Measurements from ENCODE around the gene SSBP1. TPM values are rescaled to one million over a fixed set of nuclear protein-coding genes. Genes with fewer than 3 reads are reported as not detected.

The SSBP1 gene
- total RNA-seq, 1 donor from 2014 or later: 116 TPM

DNA sequence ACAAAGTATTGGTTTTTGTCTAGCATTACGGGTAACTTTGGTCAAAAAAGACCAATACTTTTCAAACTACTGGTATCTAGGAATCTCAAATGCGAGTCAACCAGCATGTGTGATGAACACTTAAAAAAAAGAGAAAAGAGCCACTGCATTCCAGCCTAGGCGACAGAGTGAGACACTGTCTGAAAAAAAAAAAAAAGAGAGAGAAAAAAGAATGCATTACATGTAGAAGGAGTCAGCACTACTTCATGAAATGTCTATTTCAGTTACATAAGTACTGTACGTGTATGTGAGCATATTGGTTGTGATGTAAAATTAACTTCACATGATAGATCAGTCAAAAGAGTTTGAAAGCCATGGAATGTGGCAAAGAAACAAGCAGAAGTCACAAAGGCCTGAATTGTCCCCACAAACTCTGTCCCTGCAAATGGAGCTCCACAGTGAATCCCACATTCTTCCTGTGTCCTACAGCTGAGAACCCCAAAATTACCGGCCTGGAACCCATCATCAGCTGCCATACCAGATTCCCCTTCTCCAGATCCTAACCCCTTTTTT, 37.8 kb upstream of the SSBP1 start:
- Mint-ChIP-seq H3K27me3 (peaks cover 25% of the 10 kb centered on the region), H3K4me1 (ENCODE audit: unreplicated experiment) (peaks cover 38% of the 10 kb centered on the region), H3K36me3 (no peaks in the 10 kb centered on the region), H3K9me3 (no peaks in the 10 kb centered on the region), H3K27ac (peak overlapping the region; percentile 77), H3K4me3 (peak overlapping the region; percentile 87)
- no peak for DNase-seq (ENCODE audit: extremely low spot score, unreplicated experiment)
- TF ChIP-seq, protein P1, sequence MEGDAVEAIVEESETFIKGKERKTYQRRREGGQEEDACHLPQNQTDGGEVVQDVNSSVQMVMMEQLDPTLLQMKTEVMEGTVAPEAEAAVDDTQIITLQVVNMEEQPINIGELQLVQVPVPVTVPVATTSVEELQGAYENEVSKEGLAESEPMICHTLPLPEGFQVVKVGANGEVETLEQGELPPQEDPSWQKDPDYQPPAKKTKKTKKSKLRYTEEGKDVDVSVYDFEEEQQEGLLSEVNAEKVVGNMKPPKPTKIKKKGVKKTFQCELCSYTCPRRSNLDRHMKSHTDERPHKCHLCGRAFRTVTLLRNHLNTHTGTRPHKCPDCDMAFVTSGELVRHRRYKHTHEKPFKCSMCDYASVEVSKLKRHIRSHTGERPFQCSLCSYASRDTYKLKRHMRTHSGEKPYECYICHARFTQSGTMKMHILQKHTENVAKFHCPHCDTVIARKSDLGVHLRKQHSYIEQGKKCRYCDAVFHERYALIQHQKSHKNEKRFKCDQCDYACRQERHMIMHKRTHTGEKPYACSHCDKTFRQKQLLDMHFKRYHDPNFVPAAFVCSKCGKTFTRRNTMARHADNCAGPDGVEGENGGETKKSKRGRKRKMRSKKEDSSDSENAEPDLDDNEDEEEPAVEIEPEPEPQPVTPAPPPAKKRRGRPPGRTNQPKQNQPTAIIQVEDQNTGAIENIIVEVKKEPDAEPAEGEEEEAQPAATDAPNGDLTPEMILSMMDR (conservative IDR thresholded peaks at IDR 0.05): no peak

DNA sequence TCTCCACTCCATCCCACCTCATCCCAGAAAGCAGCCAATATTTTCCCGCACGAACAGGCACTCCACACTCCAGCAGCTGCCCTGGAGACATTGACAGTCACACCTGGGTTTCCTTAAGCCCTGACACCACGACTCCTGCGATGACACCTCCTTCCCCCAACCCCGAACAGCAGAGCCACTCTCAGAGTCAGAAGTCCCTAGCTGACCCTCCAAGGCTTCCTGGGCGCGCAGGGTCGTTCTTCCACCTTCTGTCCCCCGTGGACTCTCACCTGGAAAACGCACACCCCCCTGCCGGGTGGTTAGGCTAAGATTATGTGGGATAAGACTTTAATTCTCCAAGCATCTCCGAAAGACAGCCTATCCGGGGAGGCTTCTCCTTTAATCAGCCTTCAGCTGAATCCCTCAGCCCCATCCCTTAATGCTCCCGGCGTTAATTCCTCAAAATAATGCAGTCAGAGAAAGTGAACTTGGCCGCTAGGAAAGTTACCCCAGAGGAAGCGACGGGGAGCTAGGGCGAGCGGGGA, 37.2 kb upstream of the SSBP1 start:
- TF ChIP-seq, protein P1 (conservative IDR thresholded peaks at IDR 0.05): no peak

DNA sequence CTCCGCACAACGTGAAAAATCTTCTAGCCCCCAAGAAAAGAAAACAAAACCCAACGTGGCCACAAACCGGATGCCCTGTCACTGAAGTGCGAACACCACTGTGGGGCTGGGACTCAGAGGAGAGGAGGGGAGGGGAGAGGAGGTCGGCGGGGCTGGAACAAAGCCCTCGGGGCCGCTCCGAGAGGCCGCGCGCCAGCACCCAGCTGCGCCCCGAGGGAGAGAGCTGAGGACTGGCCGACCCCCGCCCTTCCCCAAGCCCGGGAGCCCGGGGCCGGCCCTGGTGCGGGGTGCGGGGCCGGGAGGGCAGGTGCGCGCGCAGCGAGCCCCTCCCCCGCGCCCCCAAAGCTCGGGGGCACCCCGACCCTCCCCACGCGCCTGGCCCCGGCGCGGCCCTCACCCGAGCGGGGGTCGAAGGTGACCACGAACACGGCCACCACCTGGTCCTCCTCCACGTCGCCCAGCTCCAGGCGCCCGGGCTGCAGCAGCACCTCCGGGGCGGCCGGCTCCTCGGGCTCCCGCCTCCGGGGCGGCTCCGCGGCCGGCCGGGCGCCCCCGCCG, 36.6 kb upstream of the SSBP1 start:
- peaks cover 25% of the 10 kb centered on the region for H3K27me3 Mint-ChIP-seq
- H3K36me3 Mint-ChIP-seq: no peaks in the 10 kb centered on the region
- peaks cover 38% of the 10 kb centered on the region for H3K4me1 Mint-ChIP-seq (ENCODE audit: unreplicated experiment)

More for the DNA sequence above, 37.2 kb upstream of the SSBP1 start:
- H3K4me3 Mint-ChIP-seq: peak overlapping the region; percentile 87
- no peaks in the 10 kb centered on the region for H3K9me3 Mint-ChIP-seq
- DNase-seq (ENCODE audit: extremely low spot score, unreplicated experiment): no peak
- H3K36me3 Mint-ChIP-seq: no peaks in the 10 kb centered on the region
- H3K4me1 Mint-ChIP-seq (ENCODE audit: unreplicated experiment): peaks cover 38% of the 10 kb centered on the region
- H3K27me3 Mint-ChIP-seq: peaks cover 25% of the 10 kb centered on the region
- H3K27ac Mint-ChIP-seq: peak overlapping the region; percentile 77

DNA sequence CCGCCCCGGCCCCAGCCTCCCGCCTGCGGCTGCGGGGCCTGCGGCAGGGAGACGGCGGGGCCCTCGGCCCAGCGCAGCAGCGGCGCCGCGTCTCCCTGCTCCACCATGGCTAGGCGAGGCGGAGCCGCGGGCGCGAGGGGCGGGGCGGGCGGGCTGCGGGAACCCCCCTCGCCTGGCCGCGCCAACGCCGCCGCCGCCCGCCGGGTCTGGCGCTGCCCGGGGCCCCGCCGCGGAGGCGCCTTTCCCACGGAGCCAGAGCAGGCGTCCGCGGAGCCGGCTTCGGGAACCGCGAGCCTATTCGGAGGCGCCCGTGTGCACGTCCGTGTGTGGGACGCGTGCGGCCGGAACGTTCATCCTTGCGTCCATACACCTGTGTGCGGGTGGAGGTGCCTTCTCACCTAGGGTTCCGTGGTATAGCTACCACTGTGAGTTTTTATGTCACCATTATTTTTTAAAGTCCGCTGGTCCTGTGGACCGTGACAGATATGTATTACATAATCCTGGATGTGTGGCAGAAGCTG, 36.1 kb upstream of the SSBP1 start, which contains the start of gene DENND11:
Gene DENND11, minus strand, starts transcription at position 120 of the 521 bp plus-strand sequence. Its CDS starts 13 bp downstream, at position 107.
- H3K27me3 Mint-ChIP-seq: peaks cover 27% of the 10 kb centered on the region
- H3K36me3 Mint-ChIP-seq: no peaks in the 10 kb centered on the region
- H3K4me3 Mint-ChIP-seq: peak within 1 kb of the TSS; percentile 87
- DNase-seq (ENCODE audit: extremely low spot score, unreplicated experiment): peak; percentile 73
- peak within 1 kb of the TSS; percentile 77 for H3K27ac Mint-ChIP-seq
- TF ChIP-seq, protein P1 (conservative IDR thresholded peaks at IDR 0.05): no peak
- peaks cover 38% of the 10 kb centered on the region for H3K4me1 Mint-ChIP-seq (ENCODE audit: unreplicated experiment)
- no peaks in the 10 kb centered on the region for H3K9me3 Mint-ChIP-seq

More for the DNA sequence above, 36.6 kb upstream of the SSBP1 start:
- Mint-ChIP-seq H3K9me3 (no peaks in the 10 kb centered on the region), H3K27ac (no peak overlapping the region), H3K4me3 (peak overlapping the region; percentile 87)
- TF ChIP-seq, protein P1 (conservative IDR thresholded peaks at IDR 0.05): no peak
- DNase-seq (ENCODE audit: extremely low spot score, unreplicated experiment): peak; percentile 73

DNA sequence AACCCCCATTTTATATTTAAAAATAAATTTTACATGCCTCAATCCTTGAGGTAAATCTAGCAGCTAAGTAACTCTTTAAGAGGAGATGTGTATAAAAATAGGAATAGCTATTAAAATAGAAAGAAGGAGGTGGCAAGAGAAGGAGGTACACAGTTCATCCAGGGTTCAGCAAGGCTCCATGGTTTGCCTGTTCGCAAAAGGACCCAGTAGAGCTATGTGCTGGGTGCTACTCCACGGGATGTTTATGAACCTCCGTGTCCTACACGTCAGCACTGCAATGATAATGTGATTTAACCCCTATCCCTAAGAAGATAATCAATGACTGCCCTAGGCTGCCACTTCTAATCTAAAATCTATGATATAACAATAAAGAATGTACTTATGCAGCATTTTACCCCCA, 35.3 kb upstream of the SSBP1 start:
- Mint-ChIP-seq H3K4me3 (peak overlapping the region; percentile 86), H3K36me3 (no peaks in the 10 kb centered on the region), H3K27me3 (peaks cover 32% of the 10 kb centered on the region), H3K4me1 (ENCODE audit: unreplicated experiment) (peaks cover 31% of the 10 kb centered on the region), H3K27ac (peak overlapping the region; percentile 73), H3K9me3 (no peaks in the 10 kb centered on the region)
- DNase-seq (ENCODE audit: extremely low spot score, unreplicated experiment): no peak
- TF ChIP-seq, protein P1 (conservative IDR thresholded peaks at IDR 0.05): no peak
